ENCODE measurements around the gene AKR7A2.

- TF ChIP-seq EZH2 (IDR thresholded peaks at IDR 0.05; ENCODE audit: low read length) (no peak), CTCF (optimal IDR thresholded peaks at IDR 0.05 in 1 of 3, IDR thresholded peaks at IDR 0.05 in 1 of 3, conservative IDR thresholded peaks at IDR 0.05 in 1 of 3; ENCODE audit: extremely low read depth in 1 of 3, insufficient read depth in 2 of 3, low read length in 3 of 3) (peak; percentile 83 to 97 (median 91))
Observed at GRCh38 chr1:19341201-19342061, 29.5 kb upstream of the AKR7A2 start.
